Stimulated activated naive CD8-positive, alpha-beta T cell treated with anti-CD3 and anti-CD28 coated beads, Interleukin-15, Interleukin-2, amounts not matched to agents 100 U/mL and 50 U/mL, for 24 hours (primary cell): ENCODE results near the gene CHIT1.

Experiments
- ATAC-seq: fragments of 150-1000 bp; cut with Tn5 transposase; one replicate; pipeline ENCODE4 v1.10.0; 2021
- DNase-seq: peaks from one replicate; pipeline ENCODE4 v3.0.0; 2021

The CHIT1 gene

GRCh38 chr1:203187689-203188264 is 41.7 kb downstream of the CHIT1 start:
- no peak for DNase-seq
- ATAC-seq = no peak

- ATAC-seq (no peak), DNase-seq (no peak)
Measured at GRCh38 chr1:203187304-203187685, 42.2 kb downstream of the CHIT1 start.

GRCh38 chr1:203186446-203187303 is 42.8 kb downstream of the CHIT1 start, which contains the start of gene CHI3L1:
Gene CHI3L1, minus strand, starts transcription at chr1:203186704. Its CDS starts 81 bp downstream, at chr1:203186623.
- DNase-seq = no peak
- ATAC-seq = no peak

GRCh38 chr1:203186091-203186445 is 43.4 kb downstream of the CHIT1 start:
- ATAC-seq = no peak
- no peak for DNase-seq

- ATAC-seq = no peak
- no peak for DNase-seq
Measured at GRCh38 chr1:203185585-203185984, 43.9 kb downstream of the CHIT1 start.

GRCh38 chr1:203185061-203185461 is 44.4 kb downstream of the CHIT1 start:
- no peak for DNase-seq
- ATAC-seq = no peak

GRCh38 chr1:203184467-203184866 is 45.0 kb downstream of the CHIT1 start:
- DNase-seq = no peak
- no peak for ATAC-seq

GRCh38 chr1:203183828-203184227 is 45.6 kb downstream of the CHIT1 start:
- DNase-seq (no peak), ATAC-seq (no peak)

GRCh38 chr1:203182387-203182953 is 47.0 kb downstream of the CHIT1 start:
- no peak for ATAC-seq
- no peak for DNase-seq

- ATAC-seq (no peak), DNase-seq (no peak)
Measured at GRCh38 chr1:203181586-203182386, 47.7 kb downstream of the CHIT1 start.

GRCh38 chr1:203180611-203181330 is 48.7 kb downstream of the CHIT1 start:
- no peak for ATAC-seq
- DNase-seq = no peak

- DNase-seq (no peak), ATAC-seq (no peak)
Measured at GRCh38 chr1:203179667-203180005, 49.8 kb downstream of the CHIT1 start.

GRCh38 chr1:203178821-203179666 is 50.4 kb downstream of the CHIT1 start:
- ATAC-seq (no peak), DNase-seq (no peak)

GRCh38 chr1:203178083-203178482 is 51.4 kb downstream of the CHIT1 start:
- DNase-seq (no peak), ATAC-seq (no peak)

GRCh38 chr1:203177470-203178039 is 51.9 kb downstream of the CHIT1 start:
- ATAC-seq (no peak), DNase-seq (no peak)

GRCh38 chr1:203177036-203177405 is 52.5 kb downstream of the CHIT1 start:
- DNase-seq = no peak
- ATAC-seq = no peak

GRCh38 chr1:203176273-203177035 is 53.0 kb downstream of the CHIT1 start:
- DNase-seq = no peak
- no peak for ATAC-seq

- no peak for ATAC-seq
- no peak for DNase-seq
Measured at GRCh38 chr1:203175827-203176241, 53.6 kb downstream of the CHIT1 start.

GRCh38 chr1:203175237-203175826 is 54.1 kb downstream of the CHIT1 start, which contains the start of gene MYBPH:
Gene MYBPH, minus strand, starts transcription at chr1:203175826. Its CDS starts 71 bp downstream, at chr1:203175755.
- DNase-seq (no peak), ATAC-seq (no peak)
